Amygdala (tissue), 56 donors: Measurements from ENCODE around the gene RASGRP3.

ENCODE experiments used
- DNase-seq, 56 donors: peaks; one replicate each; lab custom pipeline; 2025; lab: John Stamatoyannopoulos, UW

RASGRP3 gene

GRCh38 chr2:33560017-33560416, 83.6 kb downstream of the RASGRP3 start:
- DNase-seq, result no peak

- DNase-seq, result no peak
Measured at GRCh38 chr2:33561872-33562271, 85.4 kb downstream of the RASGRP3 start.

GRCh38 chr2:33570681-33571080, 94.2 kb downstream of the RASGRP3 start:
- no peak for DNase-seq

- DNase-seq, result peak in 1 of 56 donors; percentile 7
Measured at GRCh38 chr2:33573657-33574056, 97.2 kb downstream of the RASGRP3 start.

GRCh38 chr2:33577084-33577483, 100.6 kb downstream of the RASGRP3 start:
- DNase-seq, result peak in 16 of 56 donors; percentile 7 to 42 (median 28)

- no peak for DNase-seq
Measured at GRCh38 chr2:33577668-33578067, 101.2 kb downstream of the RASGRP3 start.

- peak in 1 of 56 donors; percentile 21 for DNase-seq
Measured at GRCh38 chr2:33579227-33579626, 102.8 kb downstream of the RASGRP3 start.

GRCh38 chr2:33581872-33582271, 105.4 kb downstream of the RASGRP3 start:
- DNase-seq, result no peak

- DNase-seq, result peak in 11 of 56 donors; percentile 5 to 68 (median 17)
Measured at GRCh38 chr2:33583194-33583938, 106.9 kb downstream of the RASGRP3 start.

GRCh38 chr2:33586766-33587165, 110.3 kb downstream of the RASGRP3 start:
- DNase-seq, result no peak

GRCh38 chr2:33588232-33588631, 111.8 kb downstream of the RASGRP3 start:
- no peak for DNase-seq

- DNase-seq, result no peak
Measured at GRCh38 chr2:33589444-33589843, 113.0 kb downstream of the RASGRP3 start.

GRCh38 chr2:33595385-33595784, 118.9 kb downstream of the RASGRP3 start:
- peak in 2 of 56 donors; percentile 16 for DNase-seq

GRCh38 chr2:33597026-33597425, 120.6 kb downstream of the RASGRP3 start:
- DNase-seq, result no peak

- peak in 13 of 56 donors; percentile 9 to 80 (median 55) for DNase-seq
Measured at GRCh38 chr2:33598561-33599174, 122.2 kb downstream of the RASGRP3 start.

GRCh38 chr2:33599175-33599942, 122.9 kb downstream of the RASGRP3 start, which contains the start of gene FAM98A:
Gene FAM98A, minus strand, starts transcription at chr2:33599299. Its CDS starts 78 bp downstream, at chr2:33599221.
- peak; percentile 91 to 100 (median 98) for DNase-seq

- DNase-seq, result no peak
Measured at GRCh38 chr2:33599943-33600192, 123.4 kb downstream of the RASGRP3 start.

GRCh38 chr2:33602201-33602830, 125.9 kb downstream of the RASGRP3 start:
- DNase-seq, result no peak

GRCh38 chr2:33603416-33603815, 127.0 kb downstream of the RASGRP3 start:
- DNase-seq, result no peak

GRCh38 chr2:33605056-33605455, 128.6 kb downstream of the RASGRP3 start:
- no peak for DNase-seq

GRCh38 chr2:33606100-33606499, 129.7 kb downstream of the RASGRP3 start:
- DNase-seq, result no peak
